K562 (cell line): ENCODE data around the gene SOS1. TPM values are rescaled to one million over a fixed set of nuclear protein-coding genes. Genes with fewer than 3 reads are reported as not detected.

Source experiments
- ATAC-seq: fragments of 200-7000 bp; cut with Tn5 transposase; 3 replicates; pipeline ENCODE4 v1.9.1; 2020; ENCODE audit warnings: moderate library complexity
- BruUV-seq: library from RNA; stranded (reverse); fragments of 400-500 nt; replicated peaks from 2 replicates; lab custom pipeline; 2021; lab: Mats Ljungman, UMichigan
- CTCF ChIA-PET: fragments of 300-600 bp; formaldehyde crosslinking; extraction: SDS; loops from one replicate; lab custom pipeline; 2021; ENCODE audit warnings: low intra/inter-chr PET ratio; lab: Yijun Ruan, JAX
- POLR2A ChIA-PET: fragments of 300-600, 350-650 bp; sonication (Branson Sonifier 250); formaldehyde crosslinking; extraction: SDS; loops from one replicate; lab custom pipeline; 2021; ENCODE audit warnings: antibody characterized with exemption, inconsistent platforms; lab: Yijun Ruan, JAX
- DNase-seq, 4 experiments: peaks; one replicate each; pipeline versions ENCODE4 v3.0.0 to v3.0.0-alpha.2; 2011 to 2018; ENCODE audit warnings: low spot score in 3 of 4, mixed read lengths in 3 of 4; ENCODE audit errors: extremely low read depth in 1 of 4
- FAIRE-seq: peaks from 2 replicates; lab custom pipeline; 2011; peaks lifted over from hg19 to GRCh38; lab: Jason Lieb, UNC
- H2AFZ ChIP-seq: 2 replicates; pipeline ENCODE4 v1.6.0; 2011; ENCODE audit warnings: low read depth, low read length, control low read depth, inconsistent platforms
- H3K27ac ChIP-seq: fragments of 200-600 bp; 3 replicates; pipeline ENCODE4 v1.8.0; 2011; ENCODE audit warnings: low read depth, mild to moderate bottlenecking, control low read depth, inconsistent platforms, low read length, moderate library complexity, mixed read lengths; ENCODE audit errors: extremely low read depth
- H3K27me3 ChIP-seq, 2 experiments: fragments of 300-600 bp in 1 of 2; 2 replicates in 1 of 2; 3 replicates in 1 of 2; pipeline versions ENCODE4 v1.6.0 to v1.8.0; 2011; ENCODE audit warnings: inconsistent platforms in 2 of 2, low read length in 2 of 2, mild to moderate bottlenecking in 1 of 2, mixed read lengths in 1 of 2, moderate library complexity in 1 of 2; ENCODE audit not compliant: control insufficient read depth in 2 of 2, insufficient read depth in 2 of 2
- H3K36me3 ChIP-seq: fragments of 300-600 bp; 3 replicates; pipeline ENCODE4 v1.8.0; 2011; ENCODE audit warnings: mild to moderate bottlenecking, low read length, inconsistent platforms; ENCODE audit not compliant: control insufficient read depth, insufficient read depth
- H3K4me1 ChIP-seq, 2 experiments: fragments of 200-600 bp in 1 of 2; replicated peaks in 1 of 2; 2 replicates in 1 of 2; 3 replicates in 1 of 2; pipeline versions ENCODE4 v1.5.1 to v1.8.0; 2011; ENCODE audit warnings: inconsistent platforms in 2 of 2, low read length in 2 of 2, mild to moderate bottlenecking in 1 of 2, mixed read lengths in 1 of 2, moderate library complexity in 1 of 2; ENCODE audit not compliant: control insufficient read depth in 2 of 2, insufficient read depth in 2 of 2
- H3K4me2 ChIP-seq: 2 replicates; pipeline ENCODE4 v1.6.1; 2011; ENCODE audit warnings: low read length, control low read depth, inconsistent platforms, mixed read lengths; ENCODE audit not compliant: insufficient read depth
- H3K4me3 ChIP-seq: fragments of 200-600 bp; sonication (generic), shearing (Covaris generic); 2 replicates; pipeline ENCODE4 v1.5.1; 2016; ENCODE audit warnings: control low read depth, inconsistent platforms
- H3K79me2 ChIP-seq: fragments of 200-600 bp; 3 replicates; pipeline ENCODE4 v1.8.0; 2011; ENCODE audit warnings: low read length, inconsistent platforms; ENCODE audit not compliant: control insufficient read depth, insufficient read depth
- H3K9ac ChIP-seq, 2 experiments: 2 replicates each; pipeline versions ENCODE4 v1.6.0 to v1.6.1; 2011; ENCODE audit warnings: low read depth in 2 of 2, low read length in 2 of 2, control low read depth in 1 of 2, inconsistent platforms in 1 of 2, mild to moderate bottlenecking in 1 of 2, mixed read lengths in 1 of 2; ENCODE audit not compliant: insufficient read depth in 1 of 2
- H3K9me1 ChIP-seq: one replicate; pipeline ENCODE4 v1.6.0; 2011; ENCODE audit warnings: inconsistent platforms, mild to moderate bottlenecking, low read length, moderate library complexity; ENCODE audit not compliant: control insufficient read depth, insufficient read depth
- H3K9me3 ChIP-seq: replicated peaks from 2 replicates; pipeline ENCODE4 v1.5.1; 2011; ENCODE audit warnings: low read depth, low read length, inconsistent platforms; ENCODE audit not compliant: control insufficient read depth, insufficient read depth
- H4K20me1 ChIP-seq: replicated peaks from 2 replicates; pipeline ENCODE4 v1.6.1; 2011; ENCODE audit warnings: low read length, inconsistent platforms, mixed read lengths; ENCODE audit not compliant: control insufficient read depth, insufficient read depth
- CEBPB ChIP-seq: fragments of 450-650 bp; IDR thresholded peaks from 2 replicates; pipeline ENCODE4 v1.6.1; 2016; ENCODE audit warnings: missing genetic modification characterization, missing compliant biosample characterization
- CEBPG ChIP-seq, 3 experiments: fragments of 200-800 bp in 1 of 3; sonication (Bioruptor generic) in 1 of 3; sonication (generic) in 1 of 3; formaldehyde crosslinking in 1 of 3; IDR thresholded peaks in 2 of 3; conservative IDR thresholded peaks in 1 of 3; 2 replicates each; pipeline versions ENCODE4 v1.6.1 to v1.8.0; 2016 to 2022; ENCODE audit warnings: missing compliant biosample characterization in 2 of 3, missing genetic modification characterization in 2 of 3, mild to moderate bottlenecking in 1 of 3, missing genetic modification reagents in 1 of 3
- FOSL1 ChIP-seq: fragments of 200-800 bp; sonication (Bioruptor generic); conservative IDR thresholded peaks from 2 replicates; pipeline ENCODE4 v1.6.1; 2016; ENCODE audit warnings: missing genetic modification characterization, missing compliant biosample characterization
- FOXJ3 ChIP-seq: sonication (generic); formaldehyde crosslinking; IDR thresholded peaks from 2 replicates; pipeline ENCODE4 v1.4.0; 2020; ENCODE audit warnings: mild to moderate bottlenecking, missing genetic modification reagents
- HNRNPL ChIP-seq: fragments of 200-400 bp; formaldehyde crosslinking; IDR thresholded peaks from 2 replicates; pipeline ENCODE4 v1.6.1; 2017; ENCODE audit warnings: low read depth, mild to moderate bottlenecking, low read length
- IRF9 ChIP-seq: fragments of 450-650 bp; IDR thresholded peaks from 2 replicates; pipeline ENCODE4 v1.6.1; 2016; ENCODE audit warnings: missing biosample characterization, missing genetic modification characterization
- KDM1A ChIP-seq, 2 experiments: fragments of 450-650 bp; IDR thresholded peaks; 2 replicates each; pipeline ENCODE4 v1.6.1; 2016; ENCODE audit warnings: mild to moderate bottlenecking in 2 of 2
- POU5F1 ChIP-seq: fragments of 150-350 bp; IDR thresholded peaks from 2 replicates; pipeline ENCODE4 v1.6.1; 2014; ENCODE audit warnings: borderline replicate concordance, low read length, low read depth, mild to moderate bottlenecking; ENCODE audit not compliant: partially characterized antibody
- PYGO2 ChIP-seq: fragments of 450-650 bp; IDR thresholded peaks from 2 replicates; pipeline ENCODE4 v1.6.1; 2016; ENCODE audit warnings: mild to moderate bottlenecking, missing genetic modification characterization, moderate library complexity, missing compliant biosample characterization
- RFX5 ChIP-seq: IDR thresholded peaks from 2 replicates; pipeline ENCODE4 v1.6.1; 2011; ENCODE audit warnings: low read depth, mild to moderate bottlenecking, improper control_type of control experiment, low read length
- ZNF740 ChIP-seq, 3 experiments: fragments of 200-800 bp in 1 of 3; sonication (Bioruptor generic) in 1 of 3; sonication (generic) in 1 of 3; formaldehyde crosslinking in 1 of 3; IDR thresholded peaks; 2 replicates each; pipeline versions ENCODE4 v1.6.1 to v1.8.0; 2016 to 2022; ENCODE audit warnings: mild to moderate bottlenecking in 2 of 3, missing compliant biosample characterization in 2 of 3, missing genetic modification characterization in 2 of 3, missing genetic modification reagents in 1 of 3
- WGBS: fragments of 100-300 bp; shearing (Covaris generic); methylation state at CpG from one replicate; pipeline ENCODE4 v1.1.6; 2016; ENCODE audit warnings: low coverage, mixed read lengths; ENCODE audit not compliant: insufficient coverage; ENCODE audit errors: missing lambda C conversion rate; 5-methylcytosine and 5-hydroxymethylcytosine counted together
- in situ Hi-C: fragments of 300-500 bp; cut with MboI; formaldehyde crosslinking; loops from 4 replicates; pipeline ENCODE4 v1.15.0; 2018; ENCODE audit warnings: inconsistent platforms, mixed read lengths
- intact Hi-C: fragments of 100-400 bp; cut with micrococcal nuclease; formaldehyde crosslinking; loops from 2 replicates; pipeline ENCODE4 v1.14.2; 2022
- polyA plus RNA-seq, 8 experiments: library from polyadenylated mRNA; depleted of rRNA in 4 of 8; stranded (reverse) in 5 of 8; unstranded in 3 of 8; fragments of >200 nt; fragmentation: Nextera tagmentation in 2 of 8; fragmentation: Illumina TruSeq in 1 of 8; extraction: Ambion mirVana in 2 of 8; extraction: Trizol in 1 of 8; gene quantifications; 2 replicates each; pipeline versions ENCODE4 v1.2.1 to v1.2.3, GENCODE V29; 2011 to 2014; ENCODE audit warnings: inconsistent platforms in 1 of 8, missing spikeins in 1 of 8
- total RNA-seq, 7 experiments: library from RNA; depleted of rRNA in 6 of 7; stranded (reverse); fragments of >200 nt in 6 of 7; fragmentation: Illumina TruSeq in 2 of 7; extraction: Trizol in 2 of 7; gene quantifications; 2 replicates each; pipeline versions ENCODE4 v1.2.1 to v1.2.3, GENCODE V29; 2011 to 2021; ENCODE audit warnings: low replicate concordance in 1 of 7

SOS1 gene
- total and polyA plus RNA-seq, 9 of the 15 experiments (the other 6 are each of a cell fraction or from before 2014, with no cell fraction given): 2.5 to 27.1 (median 16.3) TPM

GRCh38 chr2:39099870-39100728 lies 20.8 kb downstream of the SOS1 start (continued):
- TF ChIP-seq POU5F1 (no peak), FOSL1 (tag) (peak; percentile 42), PYGO2 (tag) (no peak)

- in situ Hi-C loops: no loop called here
- ChIA-PET CTCF (no interaction called here), POLR2A (no interaction called here)
- Histone ChIP-seq H3K4me2 (no peak overlapping the region), H4K20me1 (no peaks in the 10 kb centered on the region), H2AFZ (no peak overlapping the region), H3K36me3 (0 out of 3 replicates have a peak, but pooled peaks cover 2% of the 10 kb centered on the region), H3K9me3 (no peaks in the 10 kb centered on the region), H3K79me2 (peaks cover 95% of the 10 kb centered on the region), H3K27ac (no peak overlapping the region), H3K4me3 (no peak overlapping the region), H3K9me1 (no peaks in the 10 kb centered on the region), H3K27me3 (no peaks in the 10 kb centered on the region), H3K9ac (no peak overlapping the region), H3K4me1 (peaks cover 0 to 4% of the 10 kb centered on the region in 2 experiments; a peak in 1 of 5 replicates)
- BruUV-seq: no TSS peak
- no peak for ATAC-seq
- intact Hi-C loops: no loop called here
- TF ChIP-seq KDM1A (IDR thresholded peaks at IDR 0.05) (no peak), ZNF740 (CRISPR knock-in tag; IDR thresholded peaks at IDR 0.05) (no peak), ZNF740 (tag; IDR thresholded peaks at IDR 0.05) (no peak), IRF9 (tag) (peak; percentile 52; the same call in 1 of the 2 replicates), CEBPG (CRISPR knock-in tag; IDR thresholded peaks at IDR 0.05) (no peak), CEBPG (tag; conservative IDR thresholded peaks at IDR 0.05 in 1 of 2, IDR thresholded peaks at IDR 0.05 in 1 of 2) (peak; percentile 71 to 94), CEBPB (tag) (peak; percentile 93), RFX5 (no peak), FOXJ3 (CRISPR knock-in tag) (no peak), HNRNPL (no peak)
- FAIRE-seq: no peak
- WGBS: 88% methylated on average over 2 of the region's 2 CpGs
- no peak for DNase-seq
Measured at GRCh38 chr2:39099310-39099869, 21.5 kb downstream of the SOS1 start.
